ENCODE measurements around the gene MPP4.

Gene MPP4

DNA sequence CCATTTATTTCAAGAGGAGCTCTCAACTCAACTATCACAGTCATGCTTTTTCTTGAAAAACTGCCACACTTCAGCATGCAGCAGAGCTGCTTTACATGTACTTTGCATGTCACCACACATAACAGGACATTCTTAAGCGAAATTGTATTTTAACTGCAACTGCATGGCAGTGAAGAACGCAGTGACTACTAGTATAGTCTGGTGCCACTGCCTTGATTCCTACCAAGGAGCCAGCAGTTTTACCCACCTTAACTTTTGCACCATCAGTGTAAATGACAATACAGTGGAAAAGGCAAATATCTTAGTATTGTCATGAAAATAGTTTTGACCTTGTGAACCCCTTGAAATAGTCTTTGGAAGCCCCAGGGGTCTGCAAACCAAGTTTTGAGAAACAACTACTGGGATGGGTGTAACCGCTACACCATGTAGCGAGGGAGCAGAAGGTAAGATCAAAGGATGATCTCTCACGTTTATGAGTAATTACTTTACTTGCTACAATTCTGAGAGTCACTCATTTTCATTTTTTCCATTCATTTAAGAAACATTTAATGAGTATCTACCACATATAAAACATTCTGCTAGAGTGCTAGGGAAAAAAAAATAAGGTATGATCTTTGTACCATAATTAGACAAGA is 32.3 kb upstream of the MPP4 start:
- Histone ChIP-seq H3K36me3 (replicated peaks) (peaks cover 40% of the 10 kb centered on the region), H3K4me3 (ENCODE audit: low read depth, low read length) (no peak overlapping the region), H3K27me3 (replicated peaks) (no peaks in the 10 kb centered on the region), H3K27ac (no peak overlapping the region)
- TF ChIP-seq, protein P1, sequence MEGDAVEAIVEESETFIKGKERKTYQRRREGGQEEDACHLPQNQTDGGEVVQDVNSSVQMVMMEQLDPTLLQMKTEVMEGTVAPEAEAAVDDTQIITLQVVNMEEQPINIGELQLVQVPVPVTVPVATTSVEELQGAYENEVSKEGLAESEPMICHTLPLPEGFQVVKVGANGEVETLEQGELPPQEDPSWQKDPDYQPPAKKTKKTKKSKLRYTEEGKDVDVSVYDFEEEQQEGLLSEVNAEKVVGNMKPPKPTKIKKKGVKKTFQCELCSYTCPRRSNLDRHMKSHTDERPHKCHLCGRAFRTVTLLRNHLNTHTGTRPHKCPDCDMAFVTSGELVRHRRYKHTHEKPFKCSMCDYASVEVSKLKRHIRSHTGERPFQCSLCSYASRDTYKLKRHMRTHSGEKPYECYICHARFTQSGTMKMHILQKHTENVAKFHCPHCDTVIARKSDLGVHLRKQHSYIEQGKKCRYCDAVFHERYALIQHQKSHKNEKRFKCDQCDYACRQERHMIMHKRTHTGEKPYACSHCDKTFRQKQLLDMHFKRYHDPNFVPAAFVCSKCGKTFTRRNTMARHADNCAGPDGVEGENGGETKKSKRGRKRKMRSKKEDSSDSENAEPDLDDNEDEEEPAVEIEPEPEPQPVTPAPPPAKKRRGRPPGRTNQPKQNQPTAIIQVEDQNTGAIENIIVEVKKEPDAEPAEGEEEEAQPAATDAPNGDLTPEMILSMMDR (IDR thresholded peaks at IDR 0.05; ENCODE audit: low read depth, low read length, missing control alignments) = no peak
- in situ Hi-C loops (cut with HindIII; ENCODE audit: low pct_ligation_motif_present, low sequenced_read_pairs) = no loop called here
- DNase-seq = no peak

DNA sequence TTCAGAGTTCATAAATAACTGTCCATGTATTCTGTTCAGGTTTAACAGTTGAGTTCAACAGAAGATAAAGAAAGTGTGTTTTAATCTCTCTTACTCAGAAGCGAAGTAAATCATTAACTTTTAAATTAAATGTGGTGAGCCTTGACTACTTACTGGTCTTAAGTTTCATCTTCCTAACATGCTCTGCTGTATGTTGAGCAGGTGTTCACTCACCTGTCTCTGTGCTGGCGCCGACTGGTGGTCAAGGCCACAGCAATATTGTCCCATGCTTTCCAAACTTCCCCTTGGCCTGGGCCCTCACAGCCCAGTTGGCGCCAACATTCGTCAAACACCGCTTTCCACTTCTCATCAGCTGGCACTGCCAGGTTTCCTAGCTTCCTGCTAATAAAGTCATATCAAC is 17.0 kb upstream of the MPP4 start:
- no peak overlapping the region for H3K27ac ChIP-seq
- DNase-seq = no peak
- peaks cover 51% of the 10 kb centered on the region for H3K36me3 ChIP-seq (replicated peaks)
- TF ChIP-seq, protein P1 (IDR thresholded peaks at IDR 0.05; ENCODE audit: low read depth, low read length, missing control alignments) = no peak
- in situ Hi-C loops (cut with HindIII; ENCODE audit: low pct_ligation_motif_present, low sequenced_read_pairs) = no loop called here
- H3K4me3 ChIP-seq (ENCODE audit: low read depth, low read length) = no peak overlapping the region
- no peaks in the 10 kb centered on the region for H3K27me3 ChIP-seq (replicated peaks)

DNA sequence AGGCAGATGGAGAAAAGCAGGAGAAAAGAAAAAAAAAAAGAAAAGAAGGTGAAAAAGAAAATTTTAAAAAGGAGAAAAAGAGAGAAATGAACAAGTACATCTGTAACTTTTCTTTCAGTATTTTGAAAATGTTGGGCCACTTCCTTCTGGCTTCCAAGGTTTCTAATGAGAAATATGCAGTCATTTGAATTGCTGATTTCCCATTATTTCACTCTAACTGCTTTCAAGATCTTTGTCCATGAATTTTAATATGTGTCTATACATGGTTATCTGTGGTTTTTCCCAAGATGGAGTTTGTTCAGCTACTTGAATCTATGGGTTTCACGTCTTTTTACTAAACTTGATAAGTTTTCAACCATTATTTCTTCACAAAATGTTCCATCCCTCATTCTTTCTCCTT is 14.3 kb upstream of the MPP4 start:
- TF ChIP-seq, protein P1 (IDR thresholded peaks at IDR 0.05; ENCODE audit: low read depth, low read length, missing control alignments) = no peak
- no peaks in the 10 kb centered on the region for H3K27me3 ChIP-seq (replicated peaks)
- H3K27ac ChIP-seq = no peak overlapping the region
- DNase-seq = no peak
- no peak overlapping the region for H3K4me3 ChIP-seq (ENCODE audit: low read depth, low read length)
- in situ Hi-C loops (cut with HindIII; ENCODE audit: low pct_ligation_motif_present, low sequenced_read_pairs) = no loop called here
- peaks cover 49% of the 10 kb centered on the region for H3K36me3 ChIP-seq (replicated peaks)

DNA sequence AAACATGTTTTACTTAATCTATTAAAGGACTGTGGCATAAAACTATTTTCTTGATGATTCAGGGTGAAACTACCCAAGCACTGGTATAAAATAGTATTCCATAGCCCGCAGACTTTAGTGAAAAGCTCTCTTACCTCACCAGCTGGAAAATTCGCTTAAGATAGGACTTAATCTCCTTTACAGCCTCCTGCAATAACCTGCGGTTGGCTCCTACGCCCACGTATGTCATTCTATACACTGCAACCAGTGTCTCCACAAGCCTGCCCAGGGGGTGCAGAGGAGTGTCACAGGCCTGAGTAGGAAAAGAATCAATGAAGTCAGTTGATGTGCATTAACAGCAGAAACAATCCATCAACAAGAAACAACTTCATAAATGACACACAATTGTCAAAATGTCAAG is 11.3 kb upstream of the MPP4 start:
- in situ Hi-C loops (cut with HindIII; ENCODE audit: low pct_ligation_motif_present, low sequenced_read_pairs) = no loop called here
- Histone ChIP-seq H3K27ac (no peak overlapping the region), H3K4me3 (ENCODE audit: low read depth, low read length) (no peak overlapping the region), H3K27me3 (replicated peaks) (no peaks in the 10 kb centered on the region), H3K36me3 (replicated peaks) (peaks cover 39% of the 10 kb centered on the region)
- no peak for DNase-seq
- TF ChIP-seq, protein P1 (IDR thresholded peaks at IDR 0.05; ENCODE audit: low read depth, low read length, missing control alignments) = no peak

DNA sequence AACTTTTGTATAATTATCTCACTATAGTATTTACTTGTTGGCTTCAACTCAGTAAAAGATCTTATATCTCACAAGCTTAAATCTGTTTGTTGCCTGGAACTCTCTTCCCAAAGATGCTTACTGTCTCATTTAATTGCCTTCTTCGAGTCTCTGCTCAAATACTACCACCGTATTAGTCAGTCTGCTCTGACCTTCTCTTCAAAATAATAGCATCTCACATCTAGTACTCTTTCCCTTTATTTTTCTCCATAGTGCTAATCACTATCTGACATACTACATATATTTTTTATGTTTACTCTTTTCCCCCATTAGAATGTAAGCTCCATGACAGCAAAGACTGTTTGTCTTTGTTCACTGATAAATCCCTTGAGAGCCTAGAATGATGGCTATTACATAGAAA is 10.6 kb upstream of the MPP4 start:
- Histone ChIP-seq H3K4me3 (ENCODE audit: low read depth, low read length) (no peak overlapping the region), H3K36me3 (replicated peaks) (peaks cover 38% of the 10 kb centered on the region), H3K27me3 (replicated peaks) (no peaks in the 10 kb centered on the region), H3K27ac (no peak overlapping the region)
- TF ChIP-seq, protein P1 (IDR thresholded peaks at IDR 0.05; ENCODE audit: low read depth, low read length, missing control alignments) = no peak
- DNase-seq = no peak
- in situ Hi-C loops (cut with HindIII; ENCODE audit: low pct_ligation_motif_present, low sequenced_read_pairs) = no loop called here

DNA sequence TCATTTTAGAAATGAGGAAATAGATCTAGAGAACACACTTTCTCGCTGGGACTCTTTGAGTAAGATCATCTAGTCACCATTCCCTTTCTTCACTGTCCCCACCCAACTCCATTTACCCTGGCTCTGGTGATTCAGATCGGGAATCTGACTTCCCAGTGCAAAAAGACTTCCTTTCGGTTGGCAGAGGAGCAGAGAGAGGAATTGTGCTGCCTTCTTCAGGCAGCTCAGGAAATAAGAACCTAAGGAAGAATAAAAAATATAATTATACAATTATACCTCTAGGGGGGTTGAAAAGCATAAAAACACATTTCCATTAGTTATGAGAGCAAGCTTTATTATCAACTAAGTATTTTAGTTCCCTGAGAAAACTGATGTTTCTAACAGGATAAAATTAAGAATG is 9.3 kb upstream of the MPP4 start:
- Histone ChIP-seq H3K36me3 (replicated peaks) (peaks cover 35% of the 10 kb centered on the region), H3K4me3 (ENCODE audit: low read depth, low read length) (no peak overlapping the region), H3K27me3 (replicated peaks) (no peaks in the 10 kb centered on the region), H3K27ac (no peak overlapping the region)
- TF ChIP-seq, protein P1 (IDR thresholded peaks at IDR 0.05; ENCODE audit: low read depth, low read length, missing control alignments) = peak; percentile 69
- DNase-seq = peak; percentile 42
- in situ Hi-C loops (cut with HindIII; ENCODE audit: low pct_ligation_motif_present, low sequenced_read_pairs) = no loop called here

Data from brain microvascular endothelial cell (primary cell).